Measurements from ENCODE around the gene ANKRD42.

The ANKRD42 gene

DNA sequence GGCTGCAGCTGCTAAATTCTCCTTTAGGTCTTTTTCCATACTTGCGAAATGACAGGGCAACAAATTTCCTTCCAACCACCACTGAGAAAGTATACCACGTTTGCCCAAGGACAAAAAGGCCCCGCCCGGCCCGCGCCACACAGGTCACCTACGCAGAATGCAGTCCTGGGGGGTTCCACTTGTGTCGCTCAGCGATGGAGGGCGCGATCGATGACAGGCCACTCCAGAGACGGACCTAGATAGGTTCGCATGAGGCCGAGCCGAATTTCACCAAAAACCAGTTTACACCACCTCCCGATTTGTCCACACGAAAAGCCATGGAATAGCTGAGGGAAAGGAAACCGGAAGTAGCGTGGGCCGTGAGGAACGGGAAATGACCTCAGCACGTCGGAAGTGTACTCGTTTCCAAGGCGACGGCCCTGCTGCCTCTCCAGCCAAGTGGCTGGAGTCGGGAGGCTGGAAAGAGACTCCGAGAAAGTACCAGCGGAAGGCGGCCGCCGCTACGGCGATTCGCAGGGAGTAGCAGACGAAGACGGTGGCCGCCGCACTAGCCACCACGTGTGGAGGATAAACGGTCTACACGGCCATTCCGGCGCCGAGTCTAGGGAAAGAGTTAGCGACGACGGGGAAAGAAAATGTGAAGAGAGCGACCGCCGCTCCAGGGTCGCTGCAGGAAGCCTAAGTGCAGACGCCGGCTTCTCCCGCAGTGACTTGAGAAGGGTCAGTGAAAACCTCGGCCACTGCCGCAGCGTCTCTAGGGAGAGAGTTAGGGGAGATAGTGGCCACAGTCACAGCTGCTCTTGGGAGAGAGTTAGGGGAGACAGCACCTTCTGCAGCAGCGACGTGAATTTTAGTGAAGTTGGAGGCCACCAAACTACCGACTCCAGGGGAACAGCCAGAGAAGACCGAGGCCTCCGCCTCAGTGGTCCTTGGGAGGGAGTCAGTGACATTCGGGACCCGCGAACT is at the start of gene ANKRD42:
TSS of gene ANKRD42 (plus strand) at position 398 of the 966 bp plus-strand sequence. CDS start 959 bp downstream, outside the sequence.
- DNase-seq: peak; percentile 87 to 89

DNA sequence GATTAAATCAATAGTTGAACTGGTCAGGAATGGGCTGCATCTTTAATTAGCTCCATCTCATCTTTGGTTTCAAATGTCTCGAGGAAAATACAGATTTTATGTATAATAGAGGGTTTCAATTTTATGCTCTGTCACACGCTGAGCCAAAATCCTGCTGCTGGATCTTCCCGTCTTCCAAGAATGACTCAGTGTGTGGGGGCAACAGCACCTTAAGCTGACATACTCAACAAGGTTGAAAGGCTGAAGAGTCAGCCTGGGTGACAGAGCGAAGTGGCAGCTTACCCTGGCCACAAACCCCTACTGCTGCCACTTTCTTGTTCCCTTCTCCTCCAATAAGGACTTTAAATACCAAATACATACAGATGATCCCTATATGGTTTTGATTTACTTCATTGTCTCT is 45.6 kb upstream of the ANKRD42 start:
- no peak for DNase-seq

DNA sequence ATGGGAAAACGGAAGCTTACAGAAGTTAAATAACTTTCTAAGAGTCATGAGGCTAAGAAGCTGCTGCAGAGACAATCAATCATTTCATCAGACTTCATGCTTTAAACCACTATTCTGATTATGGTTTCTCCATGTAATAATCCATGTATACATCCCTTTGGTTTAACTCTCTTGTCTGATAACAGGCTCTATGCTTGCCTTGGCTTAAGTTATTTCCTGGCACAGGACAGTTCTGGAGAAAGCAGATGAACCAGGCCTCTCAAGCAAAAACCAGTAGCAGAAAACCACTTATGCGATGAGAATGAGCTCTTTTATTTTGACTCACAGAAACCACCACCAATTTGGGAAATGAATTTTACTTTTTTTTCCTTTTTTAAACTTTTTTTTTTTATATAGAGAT is 43.1 kb upstream of the ANKRD42 start:
- no peak for DNase-seq

DNA sequence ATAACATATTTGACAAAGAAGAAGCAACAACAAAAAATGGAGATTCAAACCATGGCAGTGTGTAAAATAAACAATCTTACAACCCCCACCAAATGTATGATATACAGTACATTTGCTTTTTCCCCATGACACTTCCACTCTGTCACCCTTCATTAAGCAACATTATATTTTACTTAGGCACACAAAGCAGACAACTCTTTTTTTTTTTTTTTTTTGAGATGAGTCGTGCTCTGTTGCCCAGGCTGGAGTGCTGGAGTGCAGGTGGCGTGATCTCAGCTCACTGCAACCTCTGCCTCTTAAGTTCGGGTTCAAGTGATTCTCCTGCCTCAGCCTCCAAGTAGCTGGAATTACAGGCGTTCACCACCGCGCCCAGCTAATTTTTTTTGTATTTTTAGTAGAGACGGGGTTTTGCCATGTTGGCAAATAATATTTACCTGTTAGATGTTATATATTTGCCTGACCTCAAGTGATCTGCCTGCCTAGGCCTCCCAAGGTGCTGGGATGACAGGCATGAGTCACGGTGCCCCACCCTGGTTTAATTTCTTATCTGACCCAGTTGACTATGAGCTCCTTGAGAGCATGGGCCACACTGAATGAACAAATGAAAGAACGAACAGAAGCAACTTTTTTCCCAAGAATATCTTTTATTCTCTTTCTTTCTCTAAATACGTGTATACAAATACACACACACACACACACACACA is 42.1 kb upstream of the ANKRD42 start:
- DNase-seq: no peak

DNA sequence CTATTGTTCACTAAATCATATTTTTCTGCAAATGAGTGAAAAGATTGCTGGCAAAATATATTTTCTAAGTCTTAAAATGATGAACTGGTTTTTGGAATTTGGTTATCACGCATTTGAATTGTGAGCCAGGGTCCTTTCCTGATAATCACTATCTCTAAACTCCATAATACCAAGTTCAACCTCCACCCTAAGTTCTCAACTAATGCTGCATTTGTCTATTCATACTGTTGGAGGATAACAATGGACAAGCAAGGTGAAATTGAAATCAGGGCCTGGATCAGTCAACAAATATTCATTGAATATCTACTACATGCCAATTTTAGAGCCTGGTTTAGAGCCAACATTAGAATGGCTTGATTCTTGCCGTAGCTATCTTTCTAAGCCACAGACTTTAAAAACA is 41.2 kb upstream of the ANKRD42 start:
- DNase-seq: no peak

DNA sequence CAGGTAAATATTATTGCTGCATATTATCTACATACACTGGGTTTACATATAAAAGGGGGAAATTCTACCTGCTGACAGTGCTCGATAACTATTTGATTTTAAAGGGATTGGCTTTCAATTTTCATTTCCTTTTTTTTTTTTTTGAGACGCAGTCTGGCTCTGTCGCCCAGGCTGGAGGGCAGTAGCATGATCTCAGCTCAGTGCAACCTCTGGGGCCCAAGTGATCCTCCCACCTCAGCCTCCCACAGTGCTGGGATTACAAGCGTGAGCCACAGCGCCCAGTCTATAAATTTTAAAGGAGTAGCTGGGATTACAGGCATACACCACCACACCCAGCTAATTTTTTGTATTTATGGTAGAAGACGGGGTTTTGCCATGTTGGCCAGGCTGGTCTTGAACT is 39.7 kb upstream of the ANKRD42 start:
- DNase-seq: no peak

DNA sequence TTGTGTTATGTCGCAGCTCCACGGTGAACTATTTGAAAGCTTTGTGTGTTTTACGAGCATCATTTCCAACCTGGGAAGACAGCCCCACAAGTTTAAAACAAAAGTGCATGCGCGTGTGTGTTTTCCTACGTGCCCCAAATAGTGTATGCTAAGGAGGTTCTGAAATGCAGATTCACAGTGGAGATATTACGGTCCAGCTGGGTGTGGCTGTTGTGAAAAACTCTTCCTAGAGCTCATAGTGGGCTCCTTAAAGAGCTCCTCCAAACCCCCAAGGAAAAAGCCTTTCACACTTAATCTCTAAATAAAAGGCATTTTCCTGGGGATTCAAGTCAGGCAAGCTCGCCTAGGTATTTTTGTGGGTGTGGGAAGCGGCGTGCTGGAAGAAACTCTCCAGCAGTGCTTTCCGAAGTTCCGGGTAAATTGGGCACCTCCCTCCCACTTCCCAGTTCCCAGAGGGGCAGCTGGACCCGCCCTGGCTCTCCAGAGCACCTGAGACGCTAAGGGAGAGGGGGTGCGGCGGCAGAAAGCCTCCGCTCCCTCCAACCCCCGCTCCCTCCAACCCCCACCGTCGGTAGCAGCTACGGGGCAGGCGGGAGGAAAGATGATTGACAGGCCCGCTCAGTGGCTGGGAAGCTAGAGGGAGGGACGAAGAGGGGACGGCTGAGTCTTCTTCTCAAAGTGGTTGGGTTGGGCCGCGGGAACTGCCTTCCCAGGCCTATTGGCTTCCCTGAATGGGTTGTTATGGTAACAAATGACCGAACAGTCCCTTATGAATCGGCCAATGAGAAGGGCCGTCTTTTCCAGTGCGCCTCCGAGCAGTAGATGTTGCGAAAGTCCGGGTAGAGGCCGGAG is 37.1 kb upstream of the ANKRD42 start:
- DNase-seq: peak; percentile 99

DNA sequence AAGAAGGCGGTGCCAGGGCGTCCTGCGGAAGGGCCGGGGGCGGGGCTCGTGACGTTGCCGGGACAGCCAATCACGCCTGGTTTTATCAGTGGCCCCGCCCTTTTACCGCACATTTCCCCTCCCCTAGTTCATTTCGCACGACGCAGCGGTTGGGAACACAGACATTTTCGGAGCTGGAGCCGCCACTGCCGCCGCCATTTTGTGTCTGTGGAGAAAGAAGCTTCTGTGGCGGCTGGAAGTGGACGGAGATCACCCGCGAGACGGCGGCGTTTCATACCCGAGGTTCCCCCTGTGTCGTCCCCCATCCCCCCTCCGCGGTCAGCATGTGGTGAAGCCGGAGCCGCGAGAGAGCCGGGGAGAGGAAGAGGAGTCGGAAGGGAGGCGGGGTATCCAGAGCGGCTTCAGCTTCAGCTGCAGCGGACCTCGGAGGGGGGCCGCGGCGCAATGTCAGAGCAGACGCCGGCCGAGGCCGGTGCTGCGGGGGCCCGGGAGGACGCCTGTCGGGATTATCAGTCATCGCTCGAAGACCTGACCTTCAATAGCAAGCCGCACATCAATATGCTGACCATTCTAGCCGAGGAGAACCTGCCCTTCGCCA is 36.4 kb upstream of the ANKRD42 start, which contains the start of gene PCF11:
TSS of gene PCF11 (plus strand) at position 136 of the 598 bp plus-strand sequence. CDS start at position 445, 309 bp downstream.
- DNase-seq: no peak

DNA sequence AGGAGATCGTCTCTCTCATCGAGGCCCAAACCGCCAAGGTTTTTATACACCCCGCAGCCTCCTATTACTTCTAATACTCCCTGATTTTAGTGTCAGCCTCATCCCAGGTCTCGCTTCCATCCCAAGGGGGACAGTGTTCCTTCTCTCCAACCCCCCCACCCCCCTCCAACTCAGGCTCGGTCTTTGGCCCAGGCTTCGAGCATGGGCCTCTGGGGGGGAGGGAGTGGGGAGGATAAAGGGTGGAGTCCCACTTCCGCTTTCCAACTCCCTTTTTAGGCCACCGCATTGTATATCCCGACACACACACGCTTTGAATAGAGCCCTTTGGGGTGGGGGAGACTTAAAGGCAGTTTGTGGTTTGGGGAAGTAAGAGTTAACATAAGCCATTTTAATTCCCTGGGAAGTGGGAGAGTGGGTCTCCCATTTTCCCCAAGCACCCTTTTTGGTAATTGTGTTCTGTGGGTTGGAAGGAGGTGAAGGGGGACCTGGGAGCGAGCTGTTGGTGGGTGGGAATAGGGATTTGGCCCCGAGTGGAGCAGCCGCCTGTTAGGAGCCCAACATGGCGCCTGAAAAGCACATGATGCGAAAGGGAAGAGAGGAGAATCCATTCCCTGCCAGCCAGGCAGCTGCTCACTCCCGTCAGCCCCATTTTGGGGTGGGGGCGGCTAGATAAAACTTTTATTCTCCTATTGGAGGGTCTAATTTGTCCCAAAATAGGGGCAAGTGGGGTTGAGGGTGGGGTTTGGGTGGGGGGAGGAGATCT is 35.7 kb upstream of the ANKRD42 start:
- peak; percentile 55 to 64 for DNase-seq

DNA sequence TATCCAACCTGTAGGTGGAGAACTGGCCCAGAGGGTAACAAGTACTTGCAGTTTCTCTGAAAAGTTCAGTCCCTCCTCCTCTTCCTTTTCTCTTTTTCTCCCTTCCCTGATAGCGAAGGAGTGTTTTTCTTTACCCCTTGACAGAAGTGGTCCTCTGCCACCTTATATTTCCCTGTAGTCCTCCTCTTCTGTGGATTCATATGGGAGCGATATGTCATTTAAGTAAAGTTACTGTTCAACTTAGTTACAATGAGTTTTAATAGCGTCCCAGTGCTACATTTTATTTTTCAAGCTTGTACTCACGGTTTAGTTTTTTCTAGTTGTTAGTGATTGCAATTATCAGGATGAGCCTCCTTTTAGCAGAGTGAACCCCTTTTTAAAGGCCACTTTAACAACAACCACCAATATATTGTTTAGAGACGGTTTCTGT is 35.1 kb upstream of the ANKRD42 start:
- no peak for DNase-seq

DNA sequence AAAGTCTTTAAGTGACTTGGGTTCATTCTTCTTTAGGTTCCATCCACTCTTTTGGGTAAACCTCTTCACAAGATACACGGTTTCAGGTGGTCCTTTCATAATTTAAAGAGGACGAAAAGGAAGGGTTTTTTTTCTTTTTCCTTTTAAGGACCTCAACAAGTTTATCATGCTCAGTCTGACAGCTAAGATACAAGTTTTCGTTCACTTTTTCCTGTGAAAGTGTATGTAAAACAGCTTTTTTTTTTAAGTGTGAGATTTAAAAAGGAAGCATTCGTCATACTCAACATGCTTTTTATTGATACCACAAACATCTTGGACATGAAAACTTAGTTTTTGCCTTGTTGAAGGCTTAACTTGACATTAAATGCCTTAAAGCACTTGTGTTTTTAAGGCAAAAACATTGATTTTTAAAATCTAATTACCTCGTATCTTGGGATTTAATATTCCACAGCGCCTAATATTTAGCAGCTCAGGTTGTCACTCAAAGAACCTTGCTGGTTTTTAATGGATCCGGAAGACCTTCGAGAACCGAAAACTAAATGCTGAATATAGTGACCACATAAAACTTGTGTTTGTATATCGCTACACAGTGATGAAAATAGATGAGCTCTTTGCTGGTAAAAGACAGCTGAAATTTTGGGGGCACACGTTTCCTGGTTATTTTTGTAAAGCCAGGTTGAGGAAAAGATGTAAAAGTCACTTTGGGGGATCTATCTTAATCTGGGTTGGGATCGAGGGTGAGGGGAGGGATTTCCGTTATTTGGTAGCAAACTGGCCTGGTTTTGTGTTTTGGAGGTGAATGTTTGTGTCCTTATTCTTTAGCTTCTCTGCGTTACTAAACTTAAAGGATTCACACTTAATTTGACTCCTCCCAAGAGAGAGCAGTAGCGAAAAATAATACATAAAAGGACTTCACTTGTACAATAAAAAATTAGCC is 34.3 kb upstream of the ANKRD42 start:
- peak in 1 of 2 donors; percentile 41 for DNase-seq

DNA sequence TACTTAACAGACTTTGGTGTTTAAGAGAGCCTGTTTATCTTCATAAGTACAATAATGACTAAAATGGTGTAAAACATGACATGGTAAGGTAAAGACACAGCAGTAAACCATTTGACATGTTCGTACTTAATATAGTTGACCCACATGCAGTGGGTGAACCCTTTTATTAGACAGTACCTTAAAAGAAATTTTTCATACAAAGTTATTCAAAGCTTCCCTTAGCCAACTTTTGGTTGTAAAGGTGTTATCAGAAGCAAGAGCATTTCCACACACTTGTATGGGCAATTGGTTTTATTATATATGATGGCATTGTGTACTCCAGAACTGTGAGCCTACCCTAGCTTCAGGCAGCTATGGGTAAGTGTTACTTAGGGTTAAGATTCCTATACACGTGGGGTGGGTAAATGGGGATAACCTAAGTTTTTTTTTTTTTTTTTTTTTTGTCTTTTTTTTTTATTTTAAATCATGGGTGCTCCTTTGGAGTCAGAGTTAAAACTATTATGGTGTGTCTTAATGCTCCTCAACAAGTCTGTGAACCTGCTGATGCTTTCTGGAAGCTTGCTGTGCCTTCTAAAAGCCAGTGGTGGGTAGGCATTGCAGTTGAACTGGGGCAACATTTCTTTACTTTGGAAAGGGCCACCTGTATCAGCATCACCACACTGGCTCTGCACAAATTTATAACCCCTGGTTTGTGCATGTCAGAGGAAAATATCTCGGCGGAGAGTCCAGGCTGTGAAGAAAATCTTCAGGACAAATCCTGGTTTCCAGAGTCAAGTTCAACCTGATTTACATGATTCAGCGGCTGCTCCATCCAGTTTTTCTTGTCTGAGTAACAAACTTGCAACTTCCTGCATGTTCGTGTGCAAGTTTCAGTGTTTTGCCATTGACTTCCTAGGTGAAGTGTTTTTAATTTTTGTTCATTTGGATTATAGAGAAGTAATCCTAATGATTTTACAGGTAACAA is 33.3 kb upstream of the ANKRD42 start:
- peak in 1 of 2 donors; percentile 36 for DNase-seq

DNA sequence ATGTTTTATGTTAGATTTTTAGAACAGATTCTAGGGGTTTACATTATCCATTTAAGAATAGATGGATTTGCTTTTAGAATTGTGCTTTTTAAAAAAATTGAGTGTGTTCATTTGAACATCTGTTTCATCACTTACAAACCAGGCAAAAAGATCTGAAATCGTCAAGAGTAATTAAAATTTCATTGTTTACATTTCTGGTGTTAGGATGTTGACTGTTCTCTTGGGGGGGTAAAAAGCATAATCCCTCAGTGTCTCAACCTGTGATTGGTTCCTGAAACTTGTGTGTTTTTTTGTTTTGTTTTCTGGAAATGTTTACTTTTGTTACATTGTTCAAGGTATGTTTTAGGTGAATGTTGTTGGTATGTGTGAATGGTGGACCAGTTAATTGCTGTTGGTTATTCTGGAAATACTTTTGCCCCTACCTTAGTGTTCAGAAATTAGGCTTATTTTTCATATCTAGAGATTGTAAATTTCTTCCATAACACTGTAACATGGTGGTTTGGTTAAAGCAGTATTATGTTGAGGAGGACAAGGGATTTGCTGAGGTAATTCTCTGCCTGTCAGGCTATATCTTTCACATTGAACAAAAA is 31.8 kb upstream of the ANKRD42 start:
- DNase-seq: no peak

DNA sequence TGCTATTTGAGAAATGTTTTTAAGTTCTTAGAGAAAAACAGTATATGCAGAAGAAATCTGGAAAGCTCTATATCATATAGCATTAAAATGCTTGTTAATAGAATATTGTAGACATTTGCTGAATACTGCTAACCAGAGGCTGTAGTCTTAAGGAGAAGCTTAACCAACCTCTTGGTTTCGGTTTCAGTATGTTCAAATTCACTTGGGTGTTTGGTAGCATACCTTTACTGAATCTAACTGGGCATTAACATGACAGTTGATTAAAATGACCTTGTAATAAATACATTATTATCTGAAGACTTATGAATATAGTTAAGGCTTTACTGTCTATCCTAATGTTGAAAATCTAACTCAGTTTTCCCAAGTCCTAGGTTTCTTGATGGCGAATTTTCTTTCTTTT is 31.1 kb upstream of the ANKRD42 start:
- DNase-seq: peak in 1 of 2 donors; percentile 60

DNA sequence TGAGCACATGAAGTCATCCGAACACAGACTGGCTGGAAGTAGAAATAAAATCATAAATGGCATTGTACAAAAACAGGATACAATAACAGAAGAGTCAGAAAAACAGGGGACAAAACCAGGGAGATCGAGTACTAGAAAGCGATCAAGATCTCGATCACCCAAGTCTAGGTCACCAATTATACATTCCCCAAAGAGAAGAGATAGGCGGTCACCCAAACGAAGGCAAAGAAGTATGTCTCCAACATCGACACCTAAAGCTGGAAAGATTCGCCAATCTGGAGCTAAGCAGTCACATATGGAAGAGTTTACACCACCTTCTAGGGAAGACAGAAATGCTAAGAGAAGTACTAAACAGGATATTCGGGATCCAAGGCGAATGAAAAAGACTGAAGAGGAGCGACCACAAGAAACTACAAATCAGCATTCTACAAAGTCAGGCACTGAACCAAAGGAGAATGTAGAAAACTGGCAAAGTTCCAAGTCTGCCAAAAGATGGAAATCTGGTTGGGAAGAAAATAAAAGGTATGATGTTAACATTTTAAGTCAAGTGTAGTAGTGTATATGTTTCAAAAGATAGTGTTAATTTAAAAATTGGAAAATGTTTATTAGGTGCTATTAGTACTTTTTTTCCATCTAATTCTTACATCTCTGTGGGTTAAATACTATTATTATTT is 27.2 kb upstream of the ANKRD42 start:
- DNase-seq: no peak

DNA sequence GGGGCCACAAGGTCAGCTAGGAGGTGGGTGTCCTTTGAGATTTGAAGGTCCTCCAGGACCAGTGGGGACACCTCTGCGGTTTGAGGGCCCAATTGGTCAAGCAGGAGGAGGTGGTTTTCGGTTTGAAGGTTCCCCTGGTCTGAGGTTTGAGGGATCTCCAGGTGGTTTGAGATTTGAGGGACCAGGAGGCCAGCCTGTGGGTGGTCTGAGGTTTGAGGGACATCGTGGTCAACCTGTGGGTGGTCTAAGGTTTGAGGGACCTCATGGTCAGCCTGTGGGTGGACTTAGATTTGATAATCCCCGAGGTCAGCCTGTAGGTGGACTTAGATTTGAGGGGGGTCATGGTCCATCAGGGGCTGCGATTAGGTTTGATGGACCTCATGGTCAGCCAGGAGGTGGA is 24.8 kb upstream of the ANKRD42 start:
- DNase-seq: no peak

DNA sequence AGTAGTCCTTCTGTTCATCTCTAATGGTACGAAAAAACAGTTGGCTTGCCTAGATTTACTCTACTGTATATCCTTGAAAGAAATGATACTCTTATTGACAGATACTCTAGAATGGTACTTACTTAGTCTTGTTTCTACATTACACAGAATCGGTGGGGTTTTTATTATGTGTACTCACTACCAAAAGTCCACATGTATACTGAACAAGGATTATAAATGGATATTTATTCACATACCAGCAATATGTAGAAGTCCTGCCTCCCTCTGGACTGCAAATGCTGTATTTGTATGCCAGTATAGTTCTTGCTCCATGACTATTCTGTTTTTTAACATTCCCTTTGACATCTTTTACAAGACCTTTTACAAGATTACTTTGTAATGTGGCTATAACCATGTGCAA is 22.6 kb upstream of the ANKRD42 start:
- DNase-seq: no peak

DNA sequence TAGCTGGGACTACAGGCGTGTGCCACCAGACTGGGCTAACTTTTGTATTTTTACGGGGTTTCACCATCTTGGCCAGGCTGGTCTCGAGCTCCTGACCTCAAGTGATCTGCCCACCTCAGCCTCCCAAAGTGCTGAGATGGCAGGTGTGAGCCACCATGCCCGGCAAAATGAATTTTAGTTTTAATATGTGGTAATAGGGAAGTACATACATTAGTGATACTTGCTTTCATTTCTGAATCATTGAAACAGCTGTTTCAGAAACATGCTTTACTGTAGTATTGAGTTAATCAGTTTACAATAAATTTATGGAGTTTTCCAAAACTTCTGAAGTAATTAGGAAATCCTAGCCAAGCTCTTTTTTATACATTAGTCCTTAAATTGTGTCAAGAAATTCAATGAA is 21.0 kb upstream of the ANKRD42 start:
- DNase-seq: no peak

Measured in CD4-positive, alpha-beta T cell treated with Interferon alpha-2 for 1 hour (primary cell).